GM23248 (cell line): ENCODE data around the gene KIRREL1.

Experiments used
- EZH2 ChIP-seq: fragments of 200-600 bp; sonication (generic); IDR thresholded peaks from 2 replicates; pipeline ENCODE4 v1.6.1; 2018; ENCODE audit warnings: antibody characterized with exemption, mild to moderate bottlenecking; ENCODE audit not compliant: insufficient read depth, poor library complexity, severe bottlenecking
- EZH2phosphoT487 ChIP-seq: fragments of 200-600 bp; sonication (generic); IDR thresholded peaks from 2 replicates; pipeline ENCODE4 v1.6.1; 2018; ENCODE audit warnings: antibody characterized with exemption, moderate library complexity, mild to moderate bottlenecking, low read depth; ENCODE audit not compliant: insufficient read depth

GRCh38 chr1:157951230-157951629 lies 42.2 kb upstream of the KIRREL1 start:
- TF ChIP-seq EZH2 (no peak), EZH2phosphoT487 (no peak)
